Activated naive CD4-positive, alpha-beta T cell (primary cell): Measurements from ENCODE around the gene SLC25A34.

Source experiments
- DNase-seq, 4 experiments: peaks; one replicate each; lab custom pipeline; 2025; lab: John Stamatoyannopoulos, UW

The SLC25A34 gene

DNA sequence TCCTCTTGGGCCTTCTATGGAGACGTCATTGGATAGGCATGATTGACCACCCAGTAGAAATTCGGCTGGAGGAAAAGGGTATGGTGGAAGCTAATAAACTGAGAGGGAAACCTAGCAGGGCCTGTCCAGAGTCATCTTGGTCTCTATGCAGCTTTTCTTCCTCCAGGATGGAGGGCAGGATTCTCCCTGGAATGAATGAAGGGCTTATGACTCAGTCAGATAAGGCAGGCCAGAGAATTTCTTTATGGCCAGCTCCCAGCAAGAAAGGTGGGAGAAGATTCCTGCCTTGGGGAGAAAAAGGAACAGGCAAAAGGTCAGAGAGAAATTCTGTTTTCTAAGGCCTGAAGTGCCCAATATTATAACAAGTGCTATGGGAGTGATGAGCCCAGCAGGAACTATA lies 39.6 kb downstream of the SLC25A34 start:
- DNase-seq, result no peak

DNA sequence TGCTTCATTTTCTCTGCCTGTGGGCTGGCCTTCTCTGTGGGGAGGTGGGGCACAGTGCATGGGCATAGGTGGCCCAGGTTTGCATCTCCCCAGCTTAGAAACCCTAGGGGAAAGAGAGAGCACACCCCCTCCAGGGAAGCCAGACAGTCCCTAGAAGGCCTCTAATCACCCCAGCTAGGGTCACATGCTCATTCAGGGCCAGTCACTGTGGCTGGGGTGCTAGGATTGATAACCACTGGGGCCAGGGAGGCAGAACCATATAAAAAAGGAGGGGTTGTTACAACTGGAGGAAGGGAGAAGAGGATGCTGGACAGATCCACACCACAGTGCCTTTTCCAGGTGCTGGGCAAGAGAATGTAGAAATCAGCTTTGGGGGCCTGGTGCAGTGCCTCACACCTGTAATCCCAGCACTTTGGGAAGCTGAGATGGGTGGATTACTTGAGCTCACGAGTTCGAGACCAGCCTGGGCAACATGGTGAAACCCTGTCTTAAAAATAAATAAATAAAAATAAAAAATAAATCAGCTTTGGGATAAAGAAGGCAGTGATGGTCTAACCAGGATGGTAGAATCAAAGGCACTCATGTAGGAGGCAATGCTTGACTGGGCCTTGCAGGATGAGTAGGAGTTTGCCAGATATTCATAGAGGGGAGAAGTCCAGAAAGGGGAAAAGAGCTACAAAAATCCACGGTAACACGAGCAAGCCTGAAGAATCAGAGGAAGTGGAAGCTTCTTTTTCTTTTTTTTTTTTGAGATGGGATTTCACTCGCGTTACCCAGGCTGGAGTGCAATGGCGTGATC lies 42.0 kb downstream of the SLC25A34 start:
- DNase-seq, result no peak

DNA sequence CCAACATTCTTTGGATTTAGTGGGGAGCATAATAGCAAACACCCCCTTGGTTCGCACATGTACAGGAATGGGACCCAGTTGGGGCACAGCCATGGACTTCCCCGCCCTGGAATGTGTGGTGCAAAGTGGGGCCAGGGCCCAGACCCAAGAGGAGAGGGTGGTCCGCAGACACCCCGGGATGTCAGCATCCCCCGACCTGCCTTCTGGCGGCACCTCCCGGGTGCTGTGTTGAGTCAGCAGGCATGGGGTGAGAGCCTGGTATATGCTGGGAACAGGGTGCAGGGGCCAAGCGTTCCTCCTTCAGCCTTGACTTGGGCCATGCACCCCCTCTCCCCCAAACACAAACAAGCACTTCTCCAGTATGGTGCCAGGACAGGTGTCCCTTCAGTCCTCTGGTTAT lies 49.6 kb downstream of the SLC25A34 start:
- DNase-seq, result no peak

- no peak for DNase-seq
Observed at GRCh38 chr1:15786581-15786980, 50.5 kb downstream of the SLC25A34 start.

DNA sequence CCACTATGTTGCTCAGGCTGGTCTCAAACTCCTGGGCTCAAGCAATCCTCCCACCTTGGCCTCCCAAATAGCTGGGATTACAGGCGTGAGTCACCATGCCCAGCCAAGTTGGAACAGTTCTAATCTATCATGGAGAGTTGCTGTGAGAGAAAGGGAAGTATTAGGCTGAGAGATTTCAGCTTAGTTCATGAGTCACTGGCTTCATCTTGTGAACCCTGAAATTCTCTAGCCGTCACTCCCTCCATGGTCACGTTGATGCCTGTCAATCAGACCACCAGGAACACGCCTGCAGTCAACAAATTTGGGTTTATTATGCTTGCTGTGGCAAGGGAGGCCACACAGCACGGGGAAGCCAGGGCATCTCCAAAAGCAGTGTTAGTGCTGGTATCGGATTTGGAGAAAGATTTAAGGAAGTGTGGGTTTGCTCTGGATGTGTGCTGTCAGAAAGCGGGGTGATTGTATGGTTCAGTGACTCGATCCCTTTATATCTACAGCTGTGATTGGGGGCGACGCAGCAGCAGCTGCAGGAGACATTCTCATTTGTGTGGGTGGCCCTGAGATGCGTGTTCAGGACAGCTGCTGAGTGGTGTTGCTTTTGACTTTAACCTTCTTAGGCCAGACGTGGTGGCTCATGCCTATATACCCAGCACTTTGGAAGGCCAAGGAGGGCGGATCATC lies 52.7 kb downstream of the SLC25A34 start:
- DNase-seq, result no peak
